Body of pancreas (tissue), 4 donors: ENCODE data around the gene COLEC12. TPM values are rescaled to one million over a fixed set of nuclear protein-coding genes. Genes with fewer than 3 reads are reported as not detected.

Source experiments
- ATAC-seq: fragments of 150-250 bp; one replicate; pipeline ENCODE4 v1.9.1; 2016
- DNase-seq, 4 donors: peaks; one replicate each; pipeline ENCODE4 v3.0.0-alpha.2; 2019
- H3K27ac ChIP-seq, 4 donors: fragments of 200-600 bp; sonication (generic); 1 replicate in 3 of 4; 2 replicates in 1 of 4; pipeline versions ENCODE4 v1.5.1 to v1.6.1; 2016 to 2019; ENCODE audit warnings: mild to moderate bottlenecking in 1 of 4, mixed read lengths in 1 of 4, moderate library complexity in 1 of 4
- H3K27me3 ChIP-seq, 2 donors: fragments of 200-600 bp; sonication (generic); one replicate each; pipeline ENCODE4 v1.6.0; 2016; ENCODE audit warnings: mild to moderate bottlenecking in 1 of 2
- H3K36me3 ChIP-seq, 2 donors: fragments of 200-600 bp; sonication (generic); replicated peaks in 1 of 2; 2 replicates each; pipeline ENCODE4 v1.5.1; 2016; ENCODE audit warnings: low read depth in 2 of 2; ENCODE audit not compliant: insufficient read depth in 1 of 2
- H3K4me1 ChIP-seq: fragments of 200-600 bp; sonication (generic); one replicate; pipeline ENCODE4 v1.6.0; 2016
- H3K4me3 ChIP-seq, 2 donors: fragments of 200-600 bp; sonication (generic); 1 replicate in 1 of 2; 2 replicates in 1 of 2; pipeline ENCODE4 v1.5.1; 2016 to 2019
- H3K9me3 ChIP-seq, 3 donors: fragments of 200-600 bp; sonication (generic); 1 replicate in 2 of 3; 2 replicates in 1 of 3; pipeline ENCODE4 v1.5.1; 2016
- CTCF ChIP-seq, 7 experiments: fragments of 450-650 bp in 4 of 7; fragments of 200-600 bp in 3 of 7; sonication (generic) in 3 of 7; IDR thresholded peaks; one replicate each; pipeline ENCODE4 v1.5.1; 2016 to 2019; ENCODE audit warnings: antibody characterized with exemption in 7 of 7
- POLR2A ChIP-seq, 3 donors: fragments of 450-650 bp; IDR thresholded peaks; one replicate each; pipeline ENCODE4 v1.6.1; 2016; ENCODE audit warnings: antibody characterized with exemption in 3 of 3, mild to moderate bottlenecking in 2 of 3
- WGBS, 2 donors: methylation state at CpG; one replicate each; pipeline ENCODE4 v1.1.5; 2017; 5-methylcytosine and 5-hydroxymethylcytosine counted together
- intact Hi-C: fragments of 100-400 bp; cut with DNase I; formaldehyde crosslinking; loops from one replicate; pipeline ENCODE4 v1.15.1; 2023
- total RNA-seq, 2 donors: library from RNA; depleted of rRNA; stranded (reverse); fragments of >200 nt; gene quantifications; one replicate each; pipeline ENCODE4 v1.1.0, GENCODE V29; 2016

Gene COLEC12
- total RNA-seq, 2 donors from 2014 or later = 3.6 to 4.2 TPM

- Histone ChIP-seq H3K4me1 (no peaks in the 10 kb centered on the region), H3K27ac (no peak overlapping the region), H3K27me3 (no peaks in the 10 kb centered on the region), H3K36me3 (no peaks in the 10 kb centered on the region), H3K9me3 (no peaks in the 10 kb centered on the region), H3K4me3 (no peak overlapping the region)
- DNase-seq = no peak
- no peak for TF ChIP-seq POLR2A (IDR thresholded peaks at IDR 0.05)
- no peak for ATAC-seq
- intact Hi-C loops = no loop called here
- 95 to 96% methylated on average over 5 of the region's 5 CpGs for WGBS, 2 donors
These were observed 180.8 kb downstream of the COLEC12 start for GRCh38 chr18:319720-320119.

GRCh38 chr18:318791-319291 lies 181.7 kb downstream of the COLEC12 start:
- 79 to 90% methylated on average over 9 of the region's 9 CpGs for WGBS, 2 donors
- intact Hi-C loops = no loop called here
- ATAC-seq = no peak
- DNase-seq = no peak
- Histone ChIP-seq H3K27ac (no peak overlapping the region), H3K4me3 (no peak overlapping the region), H3K27me3 (no peaks in the 10 kb centered on the region), H3K36me3 (no peaks in the 10 kb centered on the region), H3K4me1 (no peaks in the 10 kb centered on the region), H3K9me3 (no peaks in the 10 kb centered on the region)
- no peak for TF ChIP-seq POLR2A (IDR thresholded peaks at IDR 0.05)
- TF ChIP-seq CTCF (IDR thresholded peaks at IDR 0.05) = no peak

- Histone ChIP-seq H3K4me1 (no peaks in the 10 kb centered on the region), H3K4me3 (no peak overlapping the region), H3K9me3 (no peaks in the 10 kb centered on the region), H3K27ac (no peak overlapping the region), H3K27me3 (no peaks in the 10 kb centered on the region), H3K36me3 (no peaks in the 10 kb centered on the region)
- intact Hi-C loops = no loop called here
- DNase-seq = no peak
- ATAC-seq = no peak
- TF ChIP-seq POLR2A (IDR thresholded peaks at IDR 0.05) (no peak), CTCF (IDR thresholded peaks at IDR 0.05) (no peak)
- WGBS, 2 donors = 95 to 98% methylated on average over 4 of the region's 6 CpGs
These were observed 182.9 kb downstream of the COLEC12 start for GRCh38 chr18:317618-318017.

- DNase-seq = no peak
- intact Hi-C loops = no loop called here
- Histone ChIP-seq H3K4me1 (no peaks in the 10 kb centered on the region), H3K27me3 (no peaks in the 10 kb centered on the region), H3K27ac (no peak overlapping the region), H3K9me3 (no peaks in the 10 kb centered on the region), H3K4me3 (no peak overlapping the region), H3K36me3 (no peaks in the 10 kb centered on the region)
- no peak for ATAC-seq
- no peak for TF ChIP-seq CTCF (IDR thresholded peaks at IDR 0.05)
- TF ChIP-seq POLR2A (IDR thresholded peaks at IDR 0.05) = no peak
- WGBS, 2 donors = 66 to 71% methylated on average over 8 of the region's 8 CpGs
These were observed 184.1 kb downstream of the COLEC12 start for GRCh38 chr18:316393-316792.

- Histone ChIP-seq H3K9me3 (no peaks in the 10 kb centered on the region), H3K27ac (no peak overlapping the region), H3K27me3 (no peaks in the 10 kb centered on the region), H3K36me3 (no peaks in the 10 kb centered on the region), H3K4me1 (no peaks in the 10 kb centered on the region), H3K4me3 (no peak overlapping the region)
- DNase-seq = no peak
- intact Hi-C loops = no loop called here
- TF ChIP-seq POLR2A (IDR thresholded peaks at IDR 0.05) = no peak
- TF ChIP-seq CTCF (IDR thresholded peaks at IDR 0.05) = no peak
- no peak for ATAC-seq
These were observed 186.6 kb downstream of the COLEC12 start for GRCh38 chr18:313931-314330.
